MG63 (cell line): ENCODE data around the gene TXNDC16. TPM values are rescaled to one million over a fixed set of nuclear protein-coding genes. Genes with fewer than 3 reads are reported as not detected.

Experiments used
- DNase-seq: peaks from one replicate; pipeline ENCODE4 v3.0.0-alpha.2; 2020
- H3K27me3 ChIP-seq: fragments of 250-450 bp; sonication (Bioruptor Pico); 2 replicates; pipeline ENCODE4 v1.5.1; 2020; ENCODE audit warnings: mild to moderate bottlenecking, moderate library complexity
- H3K36me3 ChIP-seq: fragments of 250-450 bp; sonication (Bioruptor Pico); 2 replicates; pipeline ENCODE4 v1.5.1; 2020; ENCODE audit warnings: mild to moderate bottlenecking, moderate library complexity
- H3K4me3 ChIP-seq: fragments of 250-450 bp; sonication (Bioruptor Pico); 2 replicates; pipeline ENCODE4 v1.5.1; 2020; ENCODE audit warnings: mild to moderate bottlenecking, moderate library complexity
- H3K9me3 ChIP-seq: fragments of 250-450 bp; sonication (Bioruptor Pico); 2 replicates; pipeline ENCODE4 v1.5.1; 2020; ENCODE audit warnings: mild to moderate bottlenecking, moderate library complexity
- total RNA-seq: library from RNA; depleted of rRNA; stranded (reverse); fragments of >200 nt; shearing (Covaris generic); gene quantifications from 2 replicates; pipeline ENCODE4 v1.2.3, GENCODE V29; 2014; ENCODE audit warnings: low replicate concordance

TXNDC16 gene
- total RNA-seq, 1 experiment from 2014 or later = 1.9 TPM

GRCh38 chr14:52427460-52427859 is 124.8 kb downstream of the TXNDC16 start:
- no peak for DNase-seq
- Histone ChIP-seq H3K9me3 (no peaks in the 10 kb centered on the region), H3K4me3 (no peak overlapping the region), H3K27me3 (no peaks in the 10 kb centered on the region), H3K36me3 (no peaks in the 10 kb centered on the region)

- no peaks in the 10 kb centered on the region for H3K27me3 ChIP-seq
- H3K36me3 ChIP-seq = no peaks in the 10 kb centered on the region
- DNase-seq = no peak
- H3K9me3 ChIP-seq = no peaks in the 10 kb centered on the region
- H3K4me3 ChIP-seq = no peak overlapping the region
These were observed 129.5 kb downstream of the TXNDC16 start for GRCh38 chr14:52422650-52423356.

GRCh38 chr14:52417139-52417538 is 135.2 kb downstream of the TXNDC16 start:
- DNase-seq = no peak
- Histone ChIP-seq H3K4me3 (no peak overlapping the region), H3K9me3 (no peaks in the 10 kb centered on the region), H3K27me3 (no peaks in the 10 kb centered on the region), H3K36me3 (no peaks in the 10 kb centered on the region)

- DNase-seq = no peak
- H3K9me3 ChIP-seq = no peaks in the 10 kb centered on the region
- H3K27me3 ChIP-seq = no peaks in the 10 kb centered on the region
- no peak overlapping the region for H3K4me3 ChIP-seq
- H3K36me3 ChIP-seq = no peaks in the 10 kb centered on the region
These were observed 138.4 kb downstream of the TXNDC16 start for GRCh38 chr14:52413729-52414408.

- Histone ChIP-seq H3K9me3 (no peaks in the 10 kb centered on the region), H3K36me3 (no peaks in the 10 kb centered on the region), H3K27me3 (no peaks in the 10 kb centered on the region), H3K4me3 (no peak overlapping the region)
- DNase-seq = no peak
These were observed 139.9 kb downstream of the TXNDC16 start for GRCh38 chr14:52412426-52412825.

GRCh38 chr14:52405314-52405713 is 147.0 kb downstream of the TXNDC16 start:
- Histone ChIP-seq H3K36me3 (no peaks in the 10 kb centered on the region), H3K9me3 (no peaks in the 10 kb centered on the region), H3K27me3 (no peaks in the 10 kb centered on the region), H3K4me3 (no peak overlapping the region)
- DNase-seq = no peak

- DNase-seq = peak; percentile 34
- Histone ChIP-seq H3K36me3 (no peaks in the 10 kb centered on the region), H3K27me3 (no peaks in the 10 kb centered on the region), H3K9me3 (no peaks in the 10 kb centered on the region), H3K4me3 (no peak overlapping the region)
These were observed 149.3 kb downstream of the TXNDC16 start for GRCh38 chr14:52402812-52403526.

- Histone ChIP-seq H3K4me3 (no peak overlapping the region), H3K27me3 (no peaks in the 10 kb centered on the region), H3K9me3 (no peaks in the 10 kb centered on the region; the same call in 1 of the 2 replicates), H3K36me3 (no peaks in the 10 kb centered on the region)
- DNase-seq = no peak
These were observed 151.5 kb downstream of the TXNDC16 start for GRCh38 chr14:52400846-52401245.

GRCh38 chr14:52399921-52400595 is 152.2 kb downstream of the TXNDC16 start:
- DNase-seq = no peak
- H3K9me3 ChIP-seq = no peaks in the 10 kb centered on the region; the same call in 1 of the 2 replicates

GRCh38 chr14:52399104-52399503 is 153.2 kb downstream of the TXNDC16 start:
- Histone ChIP-seq H3K4me3 (no peak overlapping the region), H3K27me3 (no peaks in the 10 kb centered on the region), H3K9me3 (no peaks in the 10 kb centered on the region; the same call in 1 of the 2 replicates), H3K36me3 (no peaks in the 10 kb centered on the region)
- DNase-seq = no peak

More at GRCh38 chr14:52399921-52400595, 152.2 kb downstream of the TXNDC16 start:
- Histone ChIP-seq H3K27me3 (no peaks in the 10 kb centered on the region), H3K4me3 (no peak overlapping the region), H3K36me3 (no peaks in the 10 kb centered on the region)

GRCh38 chr14:52397844-52398243 is 154.5 kb downstream of the TXNDC16 start:
- Histone ChIP-seq H3K4me3 (no peak overlapping the region), H3K27me3 (no peaks in the 10 kb centered on the region), H3K36me3 (no peaks in the 10 kb centered on the region), H3K9me3 (no peaks in the 10 kb centered on the region; the same call in 1 of the 2 replicates)
- DNase-seq = no peak

- no peaks in the 10 kb centered on the region for H3K27me3 ChIP-seq
- no peak for DNase-seq
- no peaks in the 10 kb centered on the region for H3K36me3 ChIP-seq
- H3K4me3 ChIP-seq = no peak overlapping the region
- H3K9me3 ChIP-seq = no peaks in the 10 kb centered on the region; the same call in 1 of the 2 replicates
These were observed 156.6 kb downstream of the TXNDC16 start for GRCh38 chr14:52395728-52396127.

- no peaks in the 10 kb centered on the region for H3K27me3 ChIP-seq
- no peak overlapping the region for H3K4me3 ChIP-seq
- no peaks in the 10 kb centered on the region for H3K36me3 ChIP-seq
- no peaks in the 10 kb centered on the region; the same call in 1 of the 2 replicates for H3K9me3 ChIP-seq
- DNase-seq = peak; percentile 11
These were observed 160.3 kb downstream of the TXNDC16 start for GRCh38 chr14:52391881-52392615.
